GM21515 (cell line): ENCODE data around the gene RPL13A.
"Not testable (repeated sequence)": the region's sequence is repeated elsewhere in the genome, so short reads cannot be mapped to it uniquely, and the experiment has no call there.

Source experiments
- ATAC-seq: cut with Tn5 transposase; IDR thresholded peaks from one replicate; pipeline ENCODE4 v1.9.1; 2021; ENCODE audit not compliant: unreplicated experiment

Gene RPL13A

DNA sequence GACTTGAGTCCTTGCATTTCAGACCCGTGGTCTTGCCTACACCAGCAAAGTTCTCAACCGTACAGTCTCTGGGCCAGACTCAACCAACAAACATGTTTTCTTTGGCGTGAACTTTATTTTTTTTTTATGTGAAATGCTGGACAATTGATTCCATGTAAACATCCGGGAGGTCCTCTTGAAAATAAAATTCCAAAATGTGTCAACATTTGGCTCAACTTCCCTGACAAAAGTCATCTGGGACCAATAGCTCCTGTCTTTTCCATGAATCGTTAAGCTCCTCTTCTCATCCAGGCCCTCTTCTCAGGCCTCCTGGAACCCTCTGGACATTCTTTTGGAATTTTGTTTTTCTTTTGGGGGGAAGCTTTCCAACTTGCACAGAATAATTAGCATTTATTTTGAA lies 31.6 kb upstream of the RPL13A start:
- ATAC-seq, result no peak

DNA sequence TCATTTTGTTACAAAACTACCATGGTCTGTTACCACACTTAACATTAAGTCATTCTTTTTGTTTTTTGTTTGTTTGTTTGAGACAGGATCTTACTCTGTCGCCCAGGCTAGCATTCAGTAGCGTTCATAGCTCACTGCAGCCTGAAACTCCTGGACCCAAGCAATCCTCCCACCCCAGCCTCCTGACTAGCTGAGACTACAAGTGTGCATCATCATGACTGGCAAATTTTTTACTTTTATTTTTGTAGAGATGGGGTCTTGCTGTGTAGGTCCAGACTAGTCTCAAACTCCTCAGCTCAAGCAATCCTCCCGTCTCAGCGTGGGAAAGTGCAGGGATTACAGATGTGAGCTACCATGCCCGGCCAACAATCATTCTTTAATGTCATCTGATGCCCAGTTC lies 31.1 kb upstream of the RPL13A start:
- ATAC-seq, result no peak

DNA sequence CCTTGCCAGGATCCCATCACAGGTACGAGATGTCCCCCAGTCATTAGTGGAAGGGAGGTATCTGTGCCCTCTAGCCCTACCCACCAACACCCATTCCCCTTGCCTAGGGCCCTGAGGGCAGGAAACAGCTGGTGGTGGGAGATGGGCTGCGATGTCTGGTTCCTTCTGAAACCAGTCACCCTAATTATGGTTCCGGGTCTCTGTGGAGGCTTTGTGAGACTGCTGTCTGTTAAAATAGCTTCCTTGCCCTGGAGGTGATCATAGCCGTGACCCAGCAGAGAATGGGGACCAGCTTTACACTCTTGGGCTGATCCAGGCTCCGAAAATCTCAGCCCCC lies 28.9 kb upstream of the RPL13A start:
- no peak for ATAC-seq

DNA sequence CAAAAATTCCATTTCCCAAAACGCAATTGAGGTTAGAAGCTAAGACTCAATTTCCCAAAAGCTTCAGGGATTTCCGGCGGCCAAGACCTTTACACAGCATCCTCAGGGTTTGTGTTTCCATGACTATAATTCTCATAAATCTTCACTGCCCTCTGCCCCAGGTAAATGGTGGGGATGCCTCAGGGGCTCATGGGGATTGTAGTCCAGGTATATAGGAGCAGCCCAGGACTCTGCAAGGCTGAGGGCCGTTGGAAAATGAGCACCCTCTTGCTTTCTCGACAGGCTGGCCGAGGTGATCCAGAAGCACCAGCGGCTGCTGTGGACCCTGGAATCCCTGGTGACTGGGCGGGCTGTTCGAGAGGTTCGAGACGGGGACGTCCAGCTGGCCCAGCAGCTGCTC lies 28.0 kb upstream of the RPL13A start:
- no peak for ATAC-seq

DNA sequence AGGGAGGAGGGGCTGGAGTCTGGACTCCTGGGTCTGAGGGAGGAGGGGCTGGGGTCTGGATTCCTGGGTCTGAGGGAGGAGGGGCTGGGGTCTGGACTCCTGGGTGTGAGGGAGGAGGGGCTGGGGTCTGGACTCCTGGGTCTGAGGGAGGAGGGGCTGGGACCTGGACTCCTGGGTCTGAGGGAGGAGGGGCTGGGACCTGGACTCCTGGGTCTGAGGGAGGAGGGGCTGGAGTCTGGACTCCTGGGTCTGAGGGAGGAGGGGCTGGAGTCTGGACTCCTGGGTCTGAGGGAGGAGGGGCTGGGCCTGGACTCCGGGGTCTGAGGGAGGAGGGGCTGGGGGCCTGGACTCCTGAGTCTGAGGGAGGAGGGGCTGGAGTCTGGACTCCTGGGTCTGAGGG lies 26.3 kb upstream of the RPL13A start:
- ATAC-seq, result not testable (repeated sequence)

DNA sequence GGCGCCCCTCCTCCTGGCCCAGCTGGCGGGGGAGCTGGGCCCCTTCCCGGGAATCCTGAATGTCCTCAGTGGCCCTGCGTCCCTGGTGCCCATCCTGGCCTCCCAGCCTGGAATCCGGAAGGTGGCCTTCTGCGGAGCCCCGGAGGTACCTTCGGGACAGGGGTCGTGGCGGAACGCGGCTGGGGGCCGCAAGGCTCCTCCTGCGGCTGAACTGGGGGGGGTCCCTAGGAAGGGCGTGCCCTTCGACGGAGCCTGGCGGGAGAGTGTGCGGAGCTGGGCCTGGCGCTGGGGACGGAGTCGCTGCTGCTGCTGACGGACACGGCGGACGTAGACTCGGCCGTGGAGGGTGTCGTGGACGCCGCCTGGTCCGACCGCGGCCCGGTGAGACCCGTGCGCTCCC lies 25.8 kb upstream of the RPL13A start:
- ATAC-seq, result no peak

DNA sequence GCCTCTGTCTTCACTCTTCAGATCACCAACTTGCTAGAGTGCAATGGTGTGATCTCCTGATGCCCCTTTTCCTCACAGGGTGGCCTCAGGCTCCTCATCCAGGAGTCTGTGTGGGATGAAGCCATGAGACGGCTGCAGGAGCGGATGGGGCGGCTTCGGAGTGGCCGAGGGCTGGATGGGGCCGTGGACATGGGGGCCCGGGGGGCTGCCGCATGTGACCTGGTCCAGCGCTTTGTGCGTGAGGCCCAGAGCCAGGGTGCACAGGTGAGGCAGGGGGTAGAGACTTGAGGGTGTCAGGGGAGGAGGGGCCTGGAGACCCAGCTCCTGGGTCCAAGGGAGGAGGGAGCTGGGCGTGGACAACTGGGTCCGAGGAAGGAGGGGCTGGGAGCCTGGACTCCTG lies 24.9 kb upstream of the RPL13A start:
- ATAC-seq, result no peak

DNA sequence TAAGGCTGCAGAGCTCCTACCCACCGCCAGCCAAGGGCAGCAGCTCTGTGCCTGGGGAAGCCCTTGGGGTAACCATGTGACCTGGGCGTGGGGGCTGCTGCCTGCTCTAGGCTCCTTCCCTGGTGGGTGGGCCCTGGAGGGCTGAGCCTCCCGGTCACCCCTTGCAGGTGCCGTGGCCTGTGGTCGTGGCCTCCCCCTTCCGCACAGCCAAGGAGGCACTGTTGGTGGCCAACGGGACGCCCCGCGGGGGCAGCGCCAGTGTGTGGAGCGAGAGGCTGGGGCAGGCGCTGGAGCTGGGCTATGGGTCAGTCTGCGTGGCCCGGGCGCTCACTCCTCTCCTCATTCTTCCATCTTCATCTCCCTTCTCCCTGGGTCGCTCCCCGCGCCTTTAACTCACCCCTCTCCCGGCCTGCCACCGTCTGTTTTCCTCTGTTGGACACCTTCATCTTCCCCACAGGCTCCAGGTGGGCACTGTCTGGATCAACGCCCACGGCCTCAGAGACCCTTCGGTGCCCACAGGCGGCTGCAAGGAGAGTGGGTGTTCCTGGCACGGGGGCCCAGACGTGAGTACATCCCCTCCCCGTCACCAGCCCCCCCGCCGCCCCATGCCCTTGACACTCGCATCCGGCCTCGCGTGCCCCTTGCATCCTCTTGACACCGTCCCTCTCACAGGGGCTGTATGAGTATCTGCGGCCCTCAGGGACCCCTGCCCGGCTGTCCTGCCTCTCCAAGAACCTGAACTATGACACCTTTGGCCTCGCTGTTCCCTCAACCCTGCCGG lies 23.3 kb upstream of the RPL13A start:
- ATAC-seq, result no peak

DNA sequence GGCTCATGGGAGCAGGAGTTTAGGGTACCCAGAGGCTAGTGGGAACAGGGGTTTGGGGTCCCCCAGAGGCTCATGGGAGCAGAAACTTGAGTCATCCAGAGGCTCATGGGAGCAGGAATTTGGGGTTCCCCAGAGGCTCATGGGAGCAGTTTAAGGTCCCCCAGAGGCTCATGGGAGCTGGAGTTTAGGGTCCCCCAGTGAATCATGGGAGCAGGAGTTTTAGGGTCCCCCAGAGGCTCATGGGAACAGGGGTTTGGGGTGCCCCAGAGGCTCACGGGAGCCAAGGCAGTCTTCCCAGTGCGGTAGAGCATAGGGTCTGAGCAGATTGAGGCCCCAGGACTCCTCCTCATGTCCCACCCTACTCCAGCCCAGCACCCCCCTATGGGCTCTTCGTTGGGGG lies 22.0 kb upstream of the RPL13A start:
- no peak for ATAC-seq

DNA sequence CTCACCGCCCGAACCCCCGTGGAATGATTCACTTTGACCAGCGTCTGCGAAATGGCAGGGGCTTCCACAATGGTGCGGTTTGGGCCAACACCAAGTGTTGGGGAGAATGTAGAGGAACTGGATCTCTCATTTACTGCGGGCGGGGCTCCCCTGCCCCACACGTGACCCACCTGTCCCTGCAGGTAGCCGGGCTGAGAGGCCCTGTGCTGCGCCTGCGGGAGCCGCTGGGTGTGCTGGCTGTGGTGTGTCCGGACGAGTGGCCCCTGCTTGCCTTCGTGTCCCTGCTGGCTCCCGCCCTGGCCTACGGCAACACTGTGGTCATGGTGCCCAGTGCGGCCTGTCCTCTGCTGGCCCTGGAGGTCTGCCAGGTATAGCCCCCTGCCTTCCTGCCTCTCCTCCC lies 19.2 kb upstream of the RPL13A start:
- no peak for ATAC-seq

DNA sequence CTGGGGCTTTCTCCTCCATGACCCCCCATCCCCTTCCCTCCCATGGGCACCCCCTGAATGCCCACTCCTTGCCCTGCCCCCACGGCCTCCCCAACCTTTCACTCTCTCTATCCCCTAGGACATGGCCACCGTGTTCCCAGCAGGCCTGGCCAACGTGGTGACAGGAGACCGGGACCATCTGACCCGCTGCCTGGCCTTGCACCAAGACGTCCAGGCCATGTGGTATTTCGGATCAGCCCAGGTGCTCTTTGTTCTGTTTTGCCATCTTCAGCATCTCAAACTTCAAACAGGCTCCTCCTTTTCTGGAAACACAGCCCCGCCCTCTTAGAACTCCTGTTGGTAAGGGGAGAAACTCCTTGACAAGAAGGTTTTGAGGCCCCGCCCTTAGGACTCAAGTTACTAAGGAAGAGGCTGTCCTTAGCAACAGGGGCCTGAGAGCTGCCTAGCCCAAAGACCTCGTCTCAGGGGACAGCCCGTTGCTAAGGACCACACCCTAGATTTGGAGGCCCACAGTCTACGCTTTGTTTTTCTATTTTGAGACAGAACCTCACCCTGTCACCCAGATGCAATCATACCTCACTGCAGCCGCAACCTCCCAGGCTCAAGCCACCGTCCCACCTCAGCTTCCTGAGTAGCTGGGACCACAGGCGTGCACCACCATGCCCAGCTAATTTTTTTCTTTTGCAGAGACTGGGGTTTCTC lies 18.5 kb upstream of the RPL13A start:
- ATAC-seq, result peak; percentile 49

DNA sequence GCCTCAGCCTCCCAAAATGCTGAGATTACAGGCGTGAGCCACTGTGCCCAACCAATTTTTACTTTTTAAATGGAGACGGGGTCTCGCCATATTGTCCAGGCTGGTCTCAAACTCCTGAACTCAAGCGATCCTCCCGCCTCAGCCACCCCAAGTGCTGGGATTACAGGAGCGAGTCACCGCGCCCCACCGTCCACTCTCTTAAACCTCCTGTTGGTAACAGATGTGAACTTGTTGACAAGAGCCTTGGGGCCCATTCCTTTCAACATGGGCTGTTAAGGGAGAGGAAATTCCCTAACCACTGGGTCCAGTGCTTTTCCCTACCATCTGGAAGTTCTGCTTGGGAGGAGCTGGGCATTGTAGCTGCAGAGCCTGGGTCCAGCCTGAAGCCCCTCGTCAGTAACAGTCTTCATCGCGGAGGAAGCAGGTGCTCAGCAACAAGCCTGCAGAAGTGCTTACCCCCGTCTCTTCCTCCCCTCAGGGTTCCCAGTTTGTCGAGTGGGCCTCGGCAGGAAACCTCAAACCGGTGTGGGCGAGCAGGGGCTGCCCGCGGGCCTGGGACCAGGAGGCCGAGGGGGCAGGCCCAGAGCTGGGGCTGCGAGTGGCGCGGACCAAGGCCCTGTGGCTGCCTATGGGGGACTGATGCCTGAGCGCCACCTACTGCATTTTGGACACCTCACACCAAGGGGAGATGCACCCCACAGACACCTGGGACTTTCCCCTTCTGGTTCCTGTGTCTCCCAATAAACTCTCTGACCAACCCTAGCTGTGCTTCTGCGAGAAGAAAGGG lies 17.4 kb upstream of the RPL13A start:
- peak; percentile 43 for ATAC-seq

DNA sequence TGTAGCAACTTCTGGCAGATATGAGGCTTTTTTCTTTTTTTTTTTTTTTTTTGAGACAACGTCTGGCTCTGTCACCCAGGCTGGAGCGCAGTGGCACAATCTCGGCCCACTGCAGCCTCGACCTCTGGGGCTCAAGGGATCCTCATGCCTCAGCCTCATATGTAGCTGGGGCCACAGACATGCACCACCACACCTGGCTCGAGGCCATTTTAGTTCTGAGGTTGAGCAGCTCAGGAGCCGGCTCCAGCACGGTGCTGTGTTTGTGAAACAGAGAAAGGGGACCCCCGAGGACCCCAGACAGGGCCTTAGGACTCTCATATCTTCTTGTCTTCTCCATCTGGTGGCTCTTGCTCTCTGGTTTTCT lies 16.8 kb upstream of the RPL13A start:
- no peak for ATAC-seq

DNA sequence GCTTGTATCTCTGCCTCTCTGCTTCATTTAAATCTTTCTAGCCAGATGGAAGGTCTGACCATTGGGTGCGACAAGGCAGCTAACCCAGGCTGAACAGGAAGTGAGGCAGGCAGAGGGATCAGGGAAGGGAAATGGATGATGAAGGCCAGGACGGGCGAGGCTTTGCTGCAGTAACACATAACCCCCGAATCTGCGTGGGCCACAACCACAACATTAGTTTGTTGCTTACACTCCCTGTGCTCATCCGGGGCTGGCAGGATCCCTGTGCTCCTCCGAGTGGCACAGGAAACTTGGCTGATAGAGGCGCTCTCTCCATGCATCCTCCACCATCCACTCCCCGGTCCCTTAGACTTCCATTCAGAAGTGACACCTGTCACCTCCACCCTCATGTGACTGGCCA lies 14.5 kb upstream of the RPL13A start:
- no peak for ATAC-seq

DNA sequence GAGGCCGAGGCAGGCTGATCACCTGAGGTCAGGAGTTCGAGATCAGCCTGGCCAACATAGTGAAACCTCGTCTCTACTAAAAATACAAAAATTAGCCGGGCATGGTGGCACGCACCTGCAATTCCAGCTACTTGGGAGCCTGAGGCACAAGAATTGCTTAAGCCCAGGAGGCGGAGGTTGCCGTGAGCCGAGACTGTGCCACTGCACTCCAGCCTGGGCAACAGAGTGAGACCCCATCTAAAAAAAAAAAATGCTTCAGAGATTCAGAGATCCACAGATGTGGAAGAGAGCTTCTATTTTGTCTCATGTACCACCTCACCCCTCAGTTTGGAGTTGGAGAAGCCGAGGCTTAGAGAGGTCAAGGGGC lies 13.9 kb upstream of the RPL13A start:
- ATAC-seq, result not testable (repeated sequence)

DNA sequence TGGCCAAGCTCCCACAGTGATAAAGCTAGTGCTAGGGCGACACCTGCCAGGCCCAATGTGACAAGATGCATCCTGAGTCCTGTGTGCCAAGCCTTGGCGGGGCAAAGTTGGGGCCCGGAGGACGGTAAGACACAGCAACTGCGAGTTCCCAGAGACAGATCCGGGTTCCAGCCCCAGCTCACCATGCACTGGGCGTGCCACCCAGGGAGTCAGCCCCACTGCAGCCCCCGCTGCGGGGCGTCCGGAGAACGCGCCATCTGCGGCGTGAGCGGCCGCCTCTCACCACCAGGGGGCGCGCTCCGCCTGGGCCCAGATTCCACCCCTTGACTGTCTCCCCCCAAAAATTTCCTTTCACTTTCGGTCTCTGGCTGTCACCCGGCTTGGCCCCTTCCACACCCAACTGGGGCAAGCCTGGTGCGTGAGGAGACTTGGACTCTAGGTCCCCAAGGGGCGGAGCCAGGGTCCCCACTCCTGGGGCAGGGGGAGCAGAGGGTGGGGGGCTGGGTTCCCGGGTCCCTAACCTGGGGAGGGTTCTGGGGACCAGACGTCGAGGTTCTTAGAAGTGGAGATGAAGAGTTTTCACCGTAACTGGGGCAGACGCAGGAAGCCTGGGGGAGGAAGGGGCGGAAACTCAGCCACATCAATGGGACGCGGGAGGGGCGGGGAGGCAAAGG lies 13.4 kb upstream of the RPL13A start, which contains the start of gene FLT3LG:
TSS of gene FLT3LG (plus strand) at position 348 of the 674 bp plus-strand sequence. CDS start 425 bp downstream, outside the sequence.
- ATAC-seq, result no peak

DNA sequence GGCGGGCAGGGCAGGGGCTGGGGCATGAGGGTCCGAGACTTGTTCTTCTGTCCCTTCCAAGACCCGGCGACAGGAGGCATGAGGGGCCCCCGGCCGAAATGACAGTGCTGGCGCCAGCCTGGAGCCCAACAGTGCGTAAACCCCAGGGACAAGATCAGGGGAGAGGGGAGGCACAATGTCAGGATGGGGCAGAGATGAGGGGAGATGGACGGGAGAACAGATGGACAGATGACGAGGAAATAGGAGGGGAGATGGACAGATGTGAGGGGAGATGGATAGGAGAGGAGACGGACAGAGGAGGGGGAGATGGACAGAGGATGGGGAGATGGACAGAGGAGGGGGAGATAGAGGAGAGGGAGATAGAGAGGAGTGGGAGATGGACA lies 12.9 kb upstream of the RPL13A start:
- ATAC-seq, result no peak

DNA sequence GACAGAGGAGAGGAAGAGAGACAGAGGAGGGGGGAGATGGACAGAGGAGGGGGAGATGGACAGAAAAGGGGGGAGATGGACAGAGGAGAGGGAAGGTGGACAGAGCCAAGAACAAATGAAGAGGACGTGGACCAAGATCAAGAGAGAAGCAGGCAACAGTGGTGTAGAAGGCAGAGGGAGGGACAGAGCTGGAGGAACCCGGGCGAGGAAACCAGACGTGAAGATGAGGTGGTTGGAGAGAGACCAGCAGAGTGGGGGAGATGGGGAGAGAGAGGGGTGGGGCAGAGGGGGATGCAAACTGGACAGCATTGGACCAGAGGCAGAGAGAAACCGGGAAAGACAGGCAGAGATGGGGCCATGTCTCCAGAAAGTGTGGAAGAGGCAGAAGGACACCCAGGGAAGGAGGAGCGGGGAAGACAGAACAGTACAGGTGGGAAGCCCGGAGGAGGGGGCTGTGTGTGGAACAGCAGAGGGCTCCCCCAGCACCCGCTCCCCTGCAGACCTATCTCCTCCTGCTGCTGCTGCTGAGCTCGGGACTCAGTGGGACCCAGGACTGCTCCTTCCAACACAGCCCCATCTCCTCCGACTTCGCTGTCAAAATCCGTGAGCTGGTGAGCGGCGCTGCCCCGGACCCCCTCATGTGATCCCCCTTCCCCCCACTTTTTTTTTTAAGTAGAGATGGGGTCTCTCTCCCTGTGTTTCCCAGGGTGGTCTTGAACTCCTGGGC lies 12.1 kb upstream of the RPL13A start:
- ATAC-seq, result no peak

DNA sequence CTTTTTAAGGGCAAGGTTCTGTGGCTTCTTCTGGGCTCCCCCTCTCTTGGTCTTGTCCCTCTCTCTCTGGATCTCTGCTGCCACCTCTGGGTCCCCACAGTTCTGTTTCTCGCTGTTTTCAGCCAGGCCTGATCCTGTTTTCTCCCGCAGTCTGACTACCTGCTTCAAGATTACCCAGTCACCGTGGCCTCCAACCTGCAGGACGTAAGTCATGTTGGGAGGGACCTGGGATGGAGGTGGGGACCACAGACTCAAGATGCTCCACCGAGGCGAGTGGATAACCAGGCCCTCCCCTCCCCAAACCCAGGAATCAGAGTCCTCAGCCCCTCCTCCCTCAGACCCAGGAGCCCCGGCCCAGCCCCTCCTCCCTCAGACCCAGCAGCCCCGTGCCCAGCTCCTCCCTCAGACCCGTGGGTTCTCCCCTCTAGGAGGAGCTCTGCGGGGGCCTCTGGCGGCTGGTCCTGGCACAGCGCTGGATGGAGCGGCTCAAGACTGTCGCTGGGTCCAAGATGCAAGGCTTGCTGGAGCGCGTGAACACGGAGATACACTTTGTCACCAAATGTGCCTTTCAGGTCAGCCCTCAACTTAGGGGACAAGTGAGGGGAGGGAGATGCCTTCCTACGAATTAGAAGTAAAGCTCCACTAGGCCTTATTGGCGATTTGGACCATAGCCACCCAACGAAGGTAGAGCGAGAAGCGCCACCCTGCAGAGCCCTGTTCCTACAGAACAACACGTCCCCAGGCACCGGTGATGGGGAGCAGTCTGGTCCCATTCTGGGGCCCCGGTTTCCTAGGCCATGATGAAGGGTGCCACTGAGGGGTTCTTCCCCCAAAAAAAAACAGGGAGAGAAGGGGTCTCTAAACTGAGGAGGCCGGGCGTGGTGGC lies 11.2 kb upstream of the RPL13A start:
- ATAC-seq, result no peak
